ENCODE results near the gene OOEP.

GRCh38 chr6:73369157-73369556 lies 540 bp downstream of the OOEP start:
- TF ChIP-seq CTCF (IDR thresholded peaks at IDR 0.05), result no peak
- no peak for TF ChIP-seq POLR2AphosphoS5 (IDR thresholded peaks at IDR 0.05)
- no peak for TF ChIP-seq POLR2A (IDR thresholded peaks at IDR 0.05)

Measured in breast epithelium (tissue), 3 donors.